WTC11 (cell line): ENCODE measurements around the gene KIF5C.

Source experiments
- CTCF ChIP-seq: fragments of 200-600 bp; IDR thresholded peaks from 2 replicates; pipeline ENCODE4 v1.8.0; 2022; ENCODE audit warnings: antibody characterized with exemption
- HMGA2 ChIP-seq: fragments of 250-450 bp; sonication (Bioruptor Pico); IDR thresholded peaks from 2 replicates; pipeline ENCODE4 v1.4.0; 2021; ENCODE audit warnings: mild to moderate bottlenecking, moderate library complexity
- TCF7 ChIP-seq: sonication (generic); formaldehyde crosslinking; IDR thresholded peaks from 2 replicates; pipeline ENCODE4 v1.8.0; 2022; ENCODE audit warnings: mild to moderate bottlenecking, low read depth, missing genetic modification reagents, moderate library complexity
- TEAD4 ChIP-seq: sonication (generic); formaldehyde crosslinking; IDR thresholded peaks from 2 replicates; pipeline ENCODE4 v1.8.0; 2022; ENCODE audit warnings: mild to moderate bottlenecking, missing genetic modification reagents

GRCh38 chr2:149027590-149028250 is 152.7 kb downstream of the KIF5C start:
- TF ChIP-seq TEAD4 (CRISPR knock-in tag) (no peak), TCF7 (no peak), CTCF (no peak), HMGA2 (CRISPR knock-in tag) (no peak)
